GM12864 (cell line): ENCODE data around the gene TMEM184C.

Experiments used
- DNase-seq: peaks from one replicate; pipeline ENCODE4 v3.0.0-alpha.2; 2011; ENCODE audit warnings: low read depth
- H3K4me3 ChIP-seq: 2 replicates; pipeline ENCODE4 v1.5.1; 2011; ENCODE audit warnings: mild to moderate bottlenecking, low read depth, low read length, control low read depth
- TF ChIP-seq, protein P1 (sequence below): IDR thresholded peaks from 2 replicates; pipeline ENCODE4 v1.5.1; 2011; ENCODE audit warnings: low read depth, mild to moderate bottlenecking, moderate library complexity, low read length, control low read depth, inconsistent platforms; ENCODE audit errors: missing control alignments

TMEM184C gene

DNA sequence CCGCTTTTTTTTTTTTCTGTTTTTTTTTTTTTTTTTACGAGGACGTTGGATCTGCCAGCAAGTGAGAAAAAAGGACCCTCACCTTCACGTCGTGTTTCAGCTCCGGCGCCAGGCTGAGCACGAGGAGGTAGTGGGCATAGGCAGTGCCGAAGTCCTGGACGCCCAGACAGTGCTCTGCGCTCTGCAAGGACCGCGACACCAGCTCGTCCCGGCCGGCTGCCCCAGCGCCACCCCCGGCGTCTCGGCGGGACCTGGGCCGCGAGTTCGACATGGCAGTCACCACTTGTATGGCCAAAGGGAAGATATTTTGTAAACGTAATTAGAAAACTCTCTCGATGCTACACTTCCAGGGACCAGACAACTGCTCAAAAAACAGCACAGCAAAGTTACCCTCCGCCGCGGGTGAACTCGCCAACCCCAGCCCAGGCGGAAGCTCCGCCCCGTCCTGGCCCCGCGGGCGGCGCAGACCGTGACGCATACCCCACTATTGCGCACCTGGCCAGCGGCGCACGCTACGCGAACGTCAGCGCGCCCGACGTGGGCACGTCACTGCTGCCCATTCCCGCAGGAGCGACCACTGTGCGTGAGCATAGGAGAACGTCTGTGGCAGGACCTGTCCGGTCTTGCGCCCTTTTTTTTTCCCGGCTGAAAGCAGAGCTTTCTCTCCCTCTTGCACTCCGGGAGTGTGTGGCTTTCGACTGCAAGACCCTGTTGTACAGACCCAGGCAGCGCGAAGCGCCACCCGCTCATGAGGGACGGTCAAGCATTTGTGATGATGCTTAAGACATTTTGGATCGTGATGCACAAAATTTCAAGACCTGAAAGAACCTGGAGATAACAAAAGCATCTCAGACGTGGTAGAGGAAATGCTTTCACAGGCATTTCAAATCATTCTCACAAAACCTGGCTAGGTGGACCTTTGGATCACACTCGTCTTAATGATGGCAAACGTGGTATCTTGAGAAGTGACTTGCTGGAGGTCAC, 66.8 kb downstream of the TMEM184C start, which contains the start of gene PRMT9:
Gene PRMT9 (minus strand): TSS at position 447 of the 984 bp plus-strand sequence. CDS start 176 bp downstream, at position 271.
- TF ChIP-seq, protein P1, sequence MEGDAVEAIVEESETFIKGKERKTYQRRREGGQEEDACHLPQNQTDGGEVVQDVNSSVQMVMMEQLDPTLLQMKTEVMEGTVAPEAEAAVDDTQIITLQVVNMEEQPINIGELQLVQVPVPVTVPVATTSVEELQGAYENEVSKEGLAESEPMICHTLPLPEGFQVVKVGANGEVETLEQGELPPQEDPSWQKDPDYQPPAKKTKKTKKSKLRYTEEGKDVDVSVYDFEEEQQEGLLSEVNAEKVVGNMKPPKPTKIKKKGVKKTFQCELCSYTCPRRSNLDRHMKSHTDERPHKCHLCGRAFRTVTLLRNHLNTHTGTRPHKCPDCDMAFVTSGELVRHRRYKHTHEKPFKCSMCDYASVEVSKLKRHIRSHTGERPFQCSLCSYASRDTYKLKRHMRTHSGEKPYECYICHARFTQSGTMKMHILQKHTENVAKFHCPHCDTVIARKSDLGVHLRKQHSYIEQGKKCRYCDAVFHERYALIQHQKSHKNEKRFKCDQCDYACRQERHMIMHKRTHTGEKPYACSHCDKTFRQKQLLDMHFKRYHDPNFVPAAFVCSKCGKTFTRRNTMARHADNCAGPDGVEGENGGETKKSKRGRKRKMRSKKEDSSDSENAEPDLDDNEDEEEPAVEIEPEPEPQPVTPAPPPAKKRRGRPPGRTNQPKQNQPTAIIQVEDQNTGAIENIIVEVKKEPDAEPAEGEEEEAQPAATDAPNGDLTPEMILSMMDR = no peak
- H3K4me3 ChIP-seq = peak within 1 kb of the TSS; percentile 98
- peak; percentile 65 for DNase-seq

DNA sequence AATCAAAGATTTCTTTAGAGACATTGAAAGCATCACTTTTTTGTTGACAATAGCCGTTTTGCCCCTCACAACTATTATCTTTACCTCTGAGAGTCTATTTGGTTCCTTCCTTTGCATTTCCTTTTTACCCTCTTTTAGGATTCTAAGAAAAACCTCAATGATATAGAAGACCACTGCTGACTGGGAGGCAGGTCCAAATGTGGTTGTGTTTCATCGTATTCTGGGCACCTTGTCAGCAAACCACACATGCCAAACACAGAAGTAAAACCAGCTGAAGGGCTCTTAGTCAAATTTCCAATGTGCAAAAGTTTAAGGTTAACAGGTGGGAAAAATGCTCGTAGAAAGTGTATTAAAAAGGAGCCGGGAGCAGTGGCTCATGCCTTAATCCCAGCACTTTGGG, 71.9 kb downstream of the TMEM184C start:
- TF ChIP-seq, protein P1 = no peak
- no peak overlapping the region for H3K4me3 ChIP-seq
- no peak for DNase-seq

DNA sequence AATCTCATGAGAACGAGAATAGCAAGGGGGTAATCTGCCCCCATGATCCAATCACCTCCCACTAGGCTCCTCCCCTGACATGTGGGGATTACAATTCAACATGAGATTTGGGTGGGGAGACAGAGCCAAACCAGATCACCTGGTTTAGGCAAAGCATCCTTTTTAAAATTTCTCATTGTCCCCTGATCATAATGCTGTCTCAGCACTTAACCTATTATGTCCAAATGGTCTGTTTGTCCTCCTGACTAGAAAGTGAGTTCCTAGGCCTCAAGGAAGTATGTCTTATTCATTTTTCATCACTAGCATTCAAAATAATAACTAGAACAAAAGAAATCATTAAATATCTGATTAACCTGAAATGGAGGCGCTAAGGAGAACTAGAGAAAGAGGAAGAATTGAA, 74.6 kb downstream of the TMEM184C start:
- DNase-seq = no peak
- TF ChIP-seq, protein P1 = no peak
- H3K4me3 ChIP-seq = no peak overlapping the region

DNA sequence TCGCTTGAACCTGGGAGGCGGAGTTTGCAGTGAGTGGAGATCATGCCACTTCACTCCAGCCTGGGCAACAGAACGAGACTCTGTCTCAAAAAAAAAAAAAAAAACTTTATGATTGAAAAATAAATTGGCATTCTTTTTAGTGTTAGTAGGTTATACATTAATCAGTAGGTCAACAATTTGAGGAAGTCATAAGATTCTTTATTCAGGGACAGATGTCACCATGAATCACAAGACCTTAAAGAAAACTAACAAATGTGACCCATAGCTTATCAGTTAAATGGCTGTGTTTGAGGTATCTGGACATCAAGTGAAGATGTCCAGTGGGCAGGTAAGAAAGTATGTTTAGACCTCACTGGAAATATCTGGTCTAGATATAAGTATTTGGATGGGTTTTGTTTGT, 76.0 kb downstream of the TMEM184C start:
- no peak for DNase-seq
- TF ChIP-seq, protein P1 = no peak
- no peak overlapping the region for H3K4me3 ChIP-seq

DNA sequence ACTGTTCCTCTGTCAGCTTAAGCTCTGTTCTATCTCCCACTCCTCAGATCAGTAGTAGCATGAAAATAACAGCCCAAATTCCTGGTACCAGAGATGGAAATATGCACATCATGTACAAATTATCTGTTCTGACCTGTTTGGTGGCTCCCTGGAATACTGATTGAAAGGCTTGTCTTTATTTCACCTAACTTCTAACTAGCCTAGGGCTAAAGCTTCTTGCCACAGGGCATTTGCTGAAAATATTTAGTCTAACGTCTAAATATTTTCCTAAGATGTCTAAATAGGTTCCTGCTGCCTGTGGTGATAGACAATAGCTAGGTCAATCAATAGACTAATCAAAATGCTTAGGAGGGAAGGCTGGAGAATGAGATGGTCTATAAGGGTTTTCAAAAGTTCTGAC, 79.7 kb downstream of the TMEM184C start:
- DNase-seq = no peak
- TF ChIP-seq, protein P1 = no peak
- H3K4me3 ChIP-seq = no peak overlapping the region

DNA sequence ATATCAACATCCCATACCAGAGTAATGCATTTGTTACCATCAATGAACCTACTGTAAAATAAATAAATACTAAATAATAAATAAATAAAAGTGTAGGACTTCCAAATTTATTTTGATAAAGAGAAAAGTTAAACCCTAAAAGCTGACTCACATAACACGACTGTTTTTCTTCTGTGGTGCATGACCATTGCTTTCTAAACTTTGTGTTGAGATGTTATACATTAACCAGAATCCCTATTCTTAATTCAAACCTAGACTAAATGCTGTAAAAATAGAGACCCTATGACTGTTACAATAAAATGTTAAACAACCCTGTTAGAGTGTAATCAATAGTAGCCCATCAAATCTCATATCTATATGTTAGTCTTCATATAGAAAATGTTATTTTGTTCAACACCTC, 87.6 kb downstream of the TMEM184C start:
- TF ChIP-seq, protein P1 = no peak
- H3K4me3 ChIP-seq = no peak overlapping the region
- no peak for DNase-seq
